ENCODE results near the gene MFRP.
A peak's percentile ranks its signal among the peaks of the same experiment; 100 is the strongest.

MFRP gene

DNA sequence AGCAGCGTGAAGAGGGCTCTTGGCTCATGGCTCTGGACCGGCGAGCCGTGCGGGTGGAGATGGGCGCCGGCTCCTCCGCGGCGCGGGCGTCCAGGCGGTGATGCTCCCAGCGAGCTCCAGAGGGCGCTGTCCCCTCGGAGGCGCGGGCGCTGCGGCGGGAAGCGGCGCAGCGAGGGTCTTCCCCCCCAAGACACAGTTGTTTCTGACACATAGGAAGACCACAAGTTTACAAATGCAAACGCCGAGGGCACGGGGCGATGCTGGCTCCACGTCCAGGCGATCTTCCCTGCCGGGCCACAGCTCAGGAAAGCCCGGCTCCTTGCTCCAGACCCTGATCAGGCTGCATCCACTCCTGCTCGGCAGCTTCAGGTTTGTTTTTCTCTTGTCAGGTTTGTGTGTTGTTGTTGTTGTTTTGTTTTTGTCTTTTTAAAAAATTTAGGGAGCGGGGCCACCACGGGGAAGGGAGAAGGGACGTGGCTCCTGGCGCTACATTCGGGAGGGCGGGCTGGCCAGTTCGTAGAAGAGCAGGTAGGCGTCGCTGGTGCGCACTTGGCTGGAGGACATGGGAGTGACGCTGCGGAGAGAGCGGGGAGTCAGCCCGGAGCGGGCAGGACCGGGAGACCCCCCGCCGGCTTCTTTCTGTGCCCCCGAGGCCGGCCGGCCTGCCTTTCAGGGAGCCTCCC is 10.0 kb upstream of the MFRP start:
- DNase-seq: peak; percentile 79

DNA sequence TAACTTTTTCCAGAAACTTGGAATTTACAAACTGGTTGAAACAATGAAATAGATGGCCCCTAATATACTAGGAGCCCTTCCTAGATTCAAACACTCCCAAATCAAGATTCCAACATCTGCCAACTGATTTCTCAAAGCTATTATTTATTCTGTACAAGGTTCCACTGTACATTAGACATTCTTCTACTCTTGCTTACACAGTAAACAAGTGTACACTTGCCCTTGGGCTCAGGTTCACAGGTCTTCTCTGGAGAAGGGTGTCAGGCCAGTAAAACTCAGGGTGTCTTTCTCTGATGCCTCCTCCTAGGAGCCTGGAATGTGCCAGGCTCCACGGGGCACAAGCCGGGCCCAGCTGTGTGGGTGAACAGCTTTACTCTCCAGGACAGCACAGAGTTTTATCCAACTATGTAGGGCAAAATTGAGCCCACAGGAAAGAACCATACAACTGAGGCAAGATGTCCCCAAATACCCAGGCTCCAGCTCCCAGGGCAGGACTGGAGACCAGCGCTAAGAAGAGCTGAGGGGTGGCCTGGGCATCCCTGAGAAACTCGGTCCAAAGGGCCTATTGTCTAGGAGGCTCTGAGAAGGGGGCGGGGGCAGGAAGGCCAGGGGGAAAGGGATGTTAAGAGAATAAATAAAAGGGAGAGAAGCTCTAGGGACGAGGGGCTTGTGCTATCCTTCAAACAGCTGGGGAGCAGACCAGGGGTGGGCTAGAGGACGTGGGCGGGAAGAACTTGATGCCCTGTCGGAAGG is 8.8 kb upstream of the MFRP start:
- DNase-seq: no peak

DNA sequence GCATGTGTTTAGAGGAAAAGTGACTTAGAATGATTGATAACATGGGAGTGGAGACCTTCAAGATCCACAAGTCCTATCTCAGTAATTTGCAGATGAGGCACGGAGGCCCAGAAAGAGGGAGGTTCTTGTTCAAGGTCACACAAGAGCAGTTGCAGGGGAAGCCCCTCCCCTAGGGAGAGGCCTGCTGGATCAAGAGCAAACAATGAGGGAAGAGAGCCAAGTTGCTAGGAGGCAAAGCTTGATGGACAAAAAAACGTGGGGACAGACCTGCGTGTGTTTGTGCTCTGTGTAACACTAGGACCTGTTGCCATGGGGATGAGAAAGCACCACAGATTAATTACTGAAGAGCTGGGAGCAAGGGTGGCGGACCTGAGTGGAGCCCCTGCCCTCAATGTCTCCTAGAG is 6.4 kb upstream of the MFRP start:
- peak; percentile 77 for DNase-seq

DNA sequence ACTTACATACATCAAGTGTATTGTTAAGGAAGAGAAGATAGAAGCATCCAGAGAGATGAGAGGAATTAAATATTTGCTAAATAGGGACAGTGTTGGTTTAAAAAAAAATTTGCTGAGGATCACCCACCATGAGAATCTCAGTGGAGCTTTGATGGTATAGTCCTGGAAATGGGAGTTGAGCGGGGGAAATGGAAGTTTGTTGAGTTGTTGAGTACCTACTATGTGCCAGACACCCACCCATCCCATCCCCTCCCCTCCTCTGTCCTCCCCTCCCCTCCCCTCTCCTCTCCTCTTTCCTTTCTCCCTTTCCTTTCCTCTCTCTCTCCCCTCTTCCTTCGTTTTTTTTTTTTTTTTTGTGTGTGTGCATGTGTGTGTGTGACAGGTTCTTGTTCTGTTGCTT is 4.7 kb upstream of the MFRP start:
- DNase-seq: no peak

DNA sequence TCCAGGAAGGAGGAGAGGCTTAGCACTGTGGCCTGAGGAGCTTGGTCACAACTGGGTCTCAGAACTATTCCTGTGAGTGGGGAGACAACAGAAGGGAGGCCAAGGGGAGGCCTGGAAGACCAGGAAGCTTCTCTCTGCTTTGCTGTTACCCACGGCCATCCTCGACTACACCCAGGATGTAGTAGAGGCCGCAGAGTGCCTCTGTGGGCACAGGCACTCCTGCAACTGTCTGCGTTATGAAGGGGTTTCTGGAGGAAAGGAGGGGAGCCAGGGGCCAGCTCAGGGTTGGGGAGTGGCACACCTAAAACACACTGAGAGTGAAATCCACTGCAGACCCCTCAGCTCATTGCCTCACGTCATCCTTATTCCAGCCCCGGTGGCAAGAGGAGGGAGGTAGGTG is 3.8 kb upstream of the MFRP start:
- DNase-seq: no peak

DNA sequence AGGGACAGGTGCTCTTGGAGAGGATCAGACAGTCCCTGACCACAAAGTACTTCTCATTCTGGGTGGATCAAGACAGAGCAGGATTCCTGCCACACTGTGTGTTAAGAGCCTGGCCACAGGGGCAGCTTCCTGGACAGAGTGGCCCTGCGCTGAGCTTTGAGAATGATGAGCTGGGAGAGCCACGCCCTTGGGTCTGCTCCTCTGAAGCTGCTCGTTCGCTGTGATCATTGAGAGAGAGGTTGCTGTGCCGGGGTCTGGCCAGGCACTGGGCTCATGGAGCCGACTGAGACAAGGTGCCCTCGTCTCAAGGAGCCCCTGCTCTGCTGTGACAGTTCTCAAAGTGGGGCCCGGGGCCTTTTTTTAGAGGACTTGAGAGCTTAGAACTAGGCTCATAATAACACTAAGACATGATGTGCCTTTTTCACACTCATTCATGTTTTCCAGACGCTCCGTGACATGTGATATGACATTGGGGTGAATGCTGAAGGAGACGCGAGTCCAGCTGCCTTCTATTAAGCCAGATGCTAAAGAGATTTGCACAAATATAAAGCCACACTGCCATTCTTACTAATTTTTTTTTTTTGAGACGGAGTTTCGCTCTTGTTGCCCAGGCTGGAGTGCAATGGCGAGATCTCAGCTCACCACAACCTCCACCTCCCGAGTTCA is 1.6 kb upstream of the MFRP start:
- no peak for DNase-seq

DNA sequence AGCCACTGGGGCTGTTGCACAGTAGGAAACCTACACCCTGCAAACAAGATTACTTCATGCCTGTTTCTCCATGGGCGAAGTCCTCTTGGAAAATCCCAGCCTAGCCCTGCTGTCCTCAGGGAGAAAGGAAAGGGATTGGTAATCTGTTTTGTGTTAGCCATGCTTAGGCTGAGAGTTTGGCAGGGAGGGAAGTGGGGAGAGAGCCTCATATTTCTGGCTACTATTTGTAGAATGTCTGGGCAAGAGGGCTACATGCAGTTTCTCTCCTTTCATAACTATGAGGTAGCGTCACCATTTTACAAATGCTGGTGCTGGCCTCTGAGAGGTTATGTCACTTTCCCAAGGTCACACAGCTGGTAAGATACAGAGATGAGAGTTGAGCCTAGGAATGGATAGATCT is 737 bp upstream of the MFRP start:
- DNase-seq: no peak

DNA sequence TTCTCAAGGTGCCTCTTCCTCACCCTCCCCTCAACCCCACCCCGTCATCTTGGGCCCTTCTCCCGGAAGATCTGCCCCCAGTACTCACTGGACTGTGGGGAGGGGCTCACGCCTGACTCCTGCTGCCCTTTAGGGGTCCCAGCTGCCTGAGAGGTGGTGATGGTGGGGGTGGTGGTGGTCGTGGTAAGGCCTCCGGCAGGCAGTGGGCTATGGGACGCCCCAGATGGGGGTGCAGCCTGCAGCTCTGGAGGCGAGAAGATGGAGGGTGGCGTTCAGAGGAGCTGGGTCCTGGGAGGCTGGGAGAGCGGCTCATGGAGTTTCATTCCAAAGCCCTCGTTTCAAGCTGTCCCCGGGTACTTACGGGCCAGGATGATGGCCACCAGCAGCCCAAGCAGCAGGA is 820 bp downstream of the MFRP start:
- no peak for DNase-seq

DNA sequence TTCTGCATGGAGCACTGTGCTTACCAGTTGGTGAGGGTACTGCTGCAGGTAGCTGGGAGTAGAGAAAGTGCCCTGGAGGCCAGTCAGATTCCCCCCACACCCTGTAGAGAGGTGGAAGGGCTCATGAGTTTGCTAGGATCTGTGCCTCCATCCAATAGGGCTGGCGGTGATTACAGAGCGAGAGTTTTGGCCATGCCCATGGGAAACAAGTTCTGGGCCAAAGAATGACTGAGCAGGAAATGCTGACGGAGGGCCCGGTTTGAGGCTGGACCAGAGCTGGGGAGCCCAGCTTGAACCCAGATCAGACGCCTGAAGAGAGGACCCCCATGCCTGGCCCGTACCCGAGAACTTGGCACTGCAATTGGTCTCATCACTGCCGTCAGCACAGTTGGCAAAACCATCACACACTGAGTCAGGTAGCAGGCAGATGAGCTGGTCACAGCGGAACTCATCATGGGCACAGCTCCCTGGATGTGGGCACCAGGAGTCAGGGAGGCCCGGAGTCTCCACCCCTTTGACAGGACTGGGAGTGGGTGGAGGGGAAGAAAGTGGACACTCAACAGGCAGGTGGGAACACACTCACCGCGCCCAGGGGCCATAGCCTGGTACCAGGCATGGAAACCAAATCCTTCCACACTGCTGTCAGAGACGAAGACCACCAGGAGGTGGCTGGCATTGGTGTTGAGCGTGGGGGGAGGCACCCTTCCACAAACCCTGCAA is 2.1 kb downstream of the MFRP start:
- DNase-seq: no peak

DNA sequence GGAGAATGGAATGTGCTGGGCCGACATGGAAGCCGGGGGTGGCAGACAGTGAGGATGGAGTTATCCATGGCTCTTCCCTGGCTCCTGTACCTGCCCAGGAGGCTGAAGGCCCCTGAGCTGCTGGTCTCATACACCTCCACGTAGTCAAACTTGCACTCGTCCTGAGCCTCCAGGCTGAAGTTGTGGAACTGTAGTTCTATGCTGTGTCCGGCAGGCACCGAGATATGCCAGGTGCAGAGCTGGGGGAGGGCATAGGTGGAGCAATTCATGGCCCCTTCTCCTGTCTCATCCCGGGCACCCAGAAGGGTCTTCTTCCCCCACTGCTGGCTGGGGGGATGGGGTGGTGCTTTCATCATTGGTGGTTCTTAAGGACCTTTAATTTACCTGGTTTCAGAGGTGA is 2.8 kb downstream of the MFRP start:
- DNase-seq: no peak

DNA sequence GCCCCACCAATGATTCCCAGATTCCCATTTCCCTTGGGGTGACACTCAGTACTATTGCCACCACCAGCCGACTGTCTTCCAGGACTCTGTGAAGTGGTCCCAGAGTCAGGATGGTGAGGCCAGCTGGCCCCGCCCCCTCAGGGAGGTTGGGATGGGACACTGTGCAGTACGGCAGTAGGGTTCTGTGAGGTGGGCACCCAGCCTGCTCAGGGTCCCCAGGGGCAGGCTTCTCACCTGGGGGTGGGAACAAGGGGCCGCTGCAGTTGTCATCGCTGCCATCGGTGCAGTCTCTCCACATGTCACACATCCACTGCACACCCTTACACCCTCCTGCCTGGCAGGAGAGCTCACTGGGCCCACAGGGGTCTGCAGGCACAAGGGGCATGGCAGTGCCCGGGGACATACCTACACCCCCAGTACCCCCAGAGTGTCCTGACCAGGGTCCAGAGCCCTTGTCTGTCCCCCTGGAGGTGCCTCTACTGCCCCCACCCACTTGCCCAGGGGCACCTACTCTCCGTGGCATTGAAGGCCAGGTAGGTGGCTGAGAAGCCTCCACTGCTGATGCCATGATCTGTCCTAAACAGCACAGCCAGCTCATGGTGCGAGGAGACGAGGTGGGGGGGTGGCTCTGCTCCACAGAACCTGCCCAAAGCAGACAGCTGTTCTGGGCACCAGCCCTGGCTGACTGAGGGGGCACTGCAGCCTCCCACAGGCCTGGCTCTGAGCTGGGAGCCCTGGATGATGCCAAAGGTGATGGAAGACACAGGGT is 4.0 kb downstream of the MFRP start:
- DNase-seq: no peak

DNA sequence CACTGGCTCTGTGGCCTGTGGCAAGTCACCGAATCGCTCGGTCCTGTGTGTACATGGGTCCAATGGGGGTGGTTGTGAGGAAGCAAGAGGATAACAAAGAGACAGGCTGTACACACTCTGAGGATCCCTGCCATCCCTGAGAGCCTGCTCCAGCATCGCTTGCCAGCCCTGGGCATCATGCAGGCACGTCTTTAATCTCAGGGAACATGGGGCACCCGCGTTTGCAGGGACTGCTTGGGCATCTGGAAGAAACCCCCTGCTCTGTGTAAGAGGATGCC is 4.5 kb downstream of the MFRP start:
- no peak for DNase-seq

DNA sequence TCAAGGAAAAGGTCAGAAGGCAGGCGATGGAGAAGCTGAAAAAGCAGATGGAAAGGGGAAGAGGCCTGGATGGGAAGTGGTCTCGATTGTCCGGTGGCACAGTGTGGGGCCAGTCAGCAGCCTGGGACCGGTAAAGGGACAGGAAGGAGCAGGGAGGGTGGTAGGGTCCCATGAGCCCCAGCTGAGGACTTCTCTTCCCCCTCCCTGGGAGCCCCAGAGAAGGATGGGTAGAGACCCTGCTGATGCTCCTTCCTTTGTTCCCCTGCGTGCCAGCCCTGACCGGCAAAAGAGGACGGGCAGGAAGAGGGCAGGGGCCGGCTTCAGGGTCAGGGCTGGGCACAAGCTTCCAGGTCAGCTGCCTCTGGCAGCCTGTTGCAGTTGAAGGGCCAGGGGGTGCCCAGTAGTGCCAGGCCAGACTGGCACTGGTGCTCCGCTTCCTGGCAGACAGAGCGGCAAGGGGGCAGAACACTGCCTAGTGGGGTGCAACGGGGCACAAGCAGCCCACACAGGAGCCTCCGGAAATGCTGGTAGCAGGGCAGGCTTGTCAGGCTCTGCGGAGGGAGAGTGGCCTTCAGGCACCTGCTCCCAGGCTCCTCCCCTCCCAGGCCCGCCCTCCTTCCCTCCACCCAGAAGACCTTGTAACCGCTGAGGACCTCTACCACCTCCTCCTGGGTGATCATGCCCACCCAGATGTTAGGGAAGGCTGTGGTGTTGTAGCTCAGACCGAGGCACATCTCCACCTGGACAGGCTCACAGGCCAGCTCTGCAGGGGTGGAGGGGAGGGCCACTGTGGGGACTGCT is 5.1 kb downstream of the MFRP start:
- DNase-seq: no peak

DNA sequence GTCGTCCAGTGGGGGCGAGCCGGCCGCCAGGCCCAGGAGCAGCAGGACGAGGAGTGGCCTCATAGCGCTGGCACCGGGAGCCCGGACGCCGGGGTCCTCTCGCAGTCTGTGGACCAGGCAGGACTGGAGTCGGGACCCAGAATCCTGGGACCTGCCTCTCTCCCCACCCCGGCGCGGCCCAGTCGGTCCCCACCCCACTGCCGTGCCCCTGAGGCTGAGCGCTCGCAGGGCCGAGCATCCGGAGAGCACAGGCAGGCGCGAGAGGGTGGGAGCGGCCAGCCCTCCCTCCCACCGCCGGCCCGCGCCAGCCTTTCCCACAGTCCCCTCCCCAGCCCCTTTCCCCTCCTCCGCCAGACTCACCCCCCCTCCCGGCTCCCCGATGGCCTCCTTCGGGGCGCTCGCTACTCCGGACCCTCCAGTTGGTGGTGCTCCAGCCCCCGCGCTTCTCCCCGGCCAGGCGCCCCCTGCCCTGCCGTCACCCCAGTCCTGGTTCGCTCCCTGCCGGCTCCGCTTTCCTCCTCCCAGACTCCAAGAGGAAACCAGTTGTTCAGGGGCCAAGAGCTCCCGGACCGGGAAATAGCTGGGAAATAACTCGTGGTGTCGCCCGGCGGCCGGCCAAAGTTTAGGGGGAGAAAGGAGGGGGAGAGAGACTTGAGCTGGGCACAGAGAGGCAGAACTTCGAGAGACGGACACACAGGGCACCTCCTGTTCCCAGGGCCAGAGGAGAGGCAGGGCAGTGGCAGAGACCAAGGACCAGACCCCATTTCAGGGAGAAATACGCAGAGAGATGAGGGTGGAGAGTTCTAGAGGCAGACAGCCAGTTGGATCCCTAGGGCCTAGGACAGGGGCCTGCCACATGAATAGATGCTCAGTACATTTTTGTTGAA is 5.9 kb downstream of the MFRP start, which contains the start of gene C1QTNF5:
C1QTNF5 (minus strand) TSS at position 549 of the 887 bp plus-strand sequence; CDS start at position 63, 486 bp downstream.
- no peak for DNase-seq

DNA sequence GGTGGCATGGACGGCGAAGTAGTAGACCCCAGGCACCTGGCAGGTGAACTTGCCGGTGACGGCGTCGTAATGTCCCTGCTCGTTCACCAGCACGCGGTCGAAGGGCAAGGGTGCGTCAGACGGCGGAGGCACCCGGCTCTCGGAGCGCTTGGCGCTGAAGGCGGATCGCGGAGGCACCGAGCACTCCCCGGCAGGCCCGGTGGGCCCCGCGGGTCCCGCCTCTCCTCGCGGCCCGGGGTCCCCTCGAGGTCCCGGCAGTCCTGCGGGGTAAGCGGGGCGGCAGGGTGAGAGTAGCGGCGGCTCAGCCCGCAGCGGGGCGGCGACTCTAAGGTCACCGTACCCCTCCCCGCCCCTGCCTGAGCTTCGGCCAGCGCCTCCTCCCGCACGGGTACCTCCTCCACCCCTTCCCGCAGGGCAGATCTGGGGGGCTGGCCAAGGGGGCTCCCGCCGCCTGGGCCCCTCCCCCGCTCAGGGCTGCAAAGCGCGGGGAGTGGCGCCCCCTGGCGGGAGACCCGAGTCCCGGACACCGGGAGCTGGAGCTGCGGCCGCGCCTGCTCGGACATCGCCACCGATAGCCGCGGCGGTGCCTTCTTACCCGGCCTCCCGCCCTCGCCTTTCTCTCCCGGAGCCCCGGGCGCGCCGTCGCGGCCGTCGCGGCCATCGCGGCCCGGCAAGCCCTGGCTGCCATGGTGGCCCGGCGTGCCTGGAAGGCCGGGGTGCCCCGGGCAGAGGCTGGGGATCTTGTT is 6.7 kb downstream of the MFRP start:
- no peak for DNase-seq

DNA sequence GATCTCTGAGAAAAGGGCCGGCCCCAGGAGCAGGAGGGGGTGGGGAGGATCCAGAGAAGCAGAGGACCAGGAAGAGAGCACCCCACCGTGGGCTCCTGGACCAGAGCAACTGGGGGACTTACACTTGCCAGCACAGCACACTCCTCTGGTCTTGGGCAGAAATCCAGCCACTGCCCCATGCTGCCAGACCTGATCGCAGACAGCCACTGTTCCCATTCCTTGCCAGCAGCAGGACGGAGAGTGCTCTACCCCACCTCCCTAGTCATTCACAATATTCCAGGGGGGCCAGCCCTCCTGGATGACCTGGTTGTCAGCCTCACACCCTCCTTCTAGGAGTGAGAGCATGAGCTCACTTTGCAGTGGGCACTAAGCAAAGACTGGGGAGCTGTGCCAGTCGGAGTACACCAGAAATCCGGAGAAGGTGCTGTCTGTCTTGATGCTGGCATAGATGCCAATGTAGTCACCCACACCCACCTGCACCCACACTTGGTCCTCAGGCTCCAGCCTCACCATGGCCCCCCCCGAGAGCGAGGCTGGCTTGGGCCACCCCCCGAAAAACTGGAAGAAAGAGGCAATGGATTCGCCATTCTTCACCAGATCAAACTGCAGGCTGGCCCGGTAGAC is 7.4 kb downstream of the MFRP start:
- no peak for DNase-seq

DNA sequence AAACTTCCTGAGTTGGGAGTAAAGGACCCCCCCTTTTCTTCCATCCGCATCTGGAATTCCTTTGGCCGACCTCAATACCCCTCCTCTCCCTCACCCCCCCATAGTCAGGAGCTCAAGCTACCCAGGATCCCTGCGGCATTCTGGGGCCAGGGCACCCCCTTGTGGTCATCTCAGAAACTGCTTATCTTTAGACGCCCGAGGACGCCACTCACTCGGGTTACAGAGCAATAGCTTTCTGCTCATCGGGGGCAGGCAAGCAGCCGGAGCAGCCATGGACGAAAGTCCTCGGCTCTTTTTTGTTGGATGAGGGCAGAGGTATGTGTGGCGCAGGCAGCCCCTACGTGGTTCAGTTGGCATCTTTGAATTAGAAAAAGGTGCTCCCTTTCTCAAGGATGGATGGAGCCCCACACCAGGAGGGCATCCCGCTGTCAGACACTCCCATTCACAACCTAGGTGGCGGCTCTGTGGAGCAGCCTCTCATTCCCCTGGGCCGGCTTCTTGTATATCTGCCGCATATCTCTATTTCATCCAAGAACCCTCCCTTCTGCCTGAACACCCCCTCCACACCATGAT is 8.1 kb downstream of the MFRP start:
- DNase-seq: peak; percentile 42

DNA sequence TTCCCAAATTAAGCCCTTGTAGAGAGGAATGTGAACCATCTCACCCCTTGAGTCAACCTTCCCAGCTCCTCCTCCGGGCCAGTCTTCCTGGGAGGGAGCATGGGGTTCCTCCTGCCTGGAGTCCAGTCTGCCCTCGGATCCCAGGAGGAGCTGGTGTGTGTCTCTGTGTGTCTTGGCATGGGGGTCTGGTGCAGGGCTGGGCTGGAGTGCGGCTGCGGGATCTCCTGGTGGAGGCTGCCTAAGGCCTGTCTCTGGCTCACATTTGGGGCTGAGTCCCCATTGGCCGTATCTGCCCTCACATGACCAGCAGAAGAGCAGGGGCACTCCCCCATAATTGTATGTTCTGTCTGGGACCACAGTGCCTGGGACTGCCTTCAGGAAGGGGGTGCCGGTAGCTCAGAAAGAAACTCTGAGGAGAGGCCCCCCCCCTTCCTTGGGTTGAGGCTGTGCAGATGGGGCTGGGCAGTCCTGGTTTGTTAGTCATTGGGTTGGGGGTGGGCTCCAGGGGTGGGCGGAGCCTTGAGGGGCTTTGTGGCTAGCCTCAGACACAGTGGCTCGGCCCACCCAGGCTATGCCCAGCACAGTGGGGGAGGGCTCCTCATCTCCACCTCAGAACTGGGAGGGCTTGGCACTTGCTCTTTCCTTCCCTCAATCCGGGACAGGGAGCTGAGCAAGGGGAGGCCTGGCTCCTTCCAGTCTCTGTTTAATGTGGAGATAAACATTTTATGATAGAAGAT is 8.8 kb downstream of the MFRP start:
- no peak for DNase-seq

All from NCI-H1436 (cell line).